Spleen (tissue), 7 donors: ENCODE results near the gene DTNBP1.

Experiments
- POLR2A ChIP-seq, 3 donors: fragments of 450-650 bp; IDR thresholded peaks; one replicate each; pipeline ENCODE4 v1.5.1; 2017; ENCODE audit warnings: antibody characterized with exemption in 3 of 3, mild to moderate bottlenecking in 1 of 3
- POLR2AphosphoS5 ChIP-seq, 3 donors: sonication (generic); formaldehyde crosslinking; IDR thresholded peaks; one replicate each; pipeline ENCODE4 v1.5.1; 2017; ENCODE audit warnings: antibody characterized with exemption in 3 of 3
- TF ChIP-seq, protein P1 (sequence below), 11 experiments: fragments of 200-600 bp in 7 of 11; fragments of 450-650 bp in 4 of 11; sonication (generic) in 4 of 11; IDR thresholded peaks in 8 of 11; conservative IDR thresholded peaks in 3 of 11; 1 replicate in 7 of 11; 2 replicates in 4 of 11; pipeline versions ENCODE4 v1.4.0 to v1.8.0; 2016 to 2021; ENCODE audit warnings: antibody characterized with exemption in 11 of 11, inconsistent platforms in 4 of 11, mild to moderate bottlenecking in 1 of 11
- donor health status: DM: no; HTN: no; CAD: no; lungs with moderate emphysema.
- donor health status: DM: no; HTN: no; CAD: no.
- donor health status: DM: no; HTN: no; CAD: no.

DNA sequence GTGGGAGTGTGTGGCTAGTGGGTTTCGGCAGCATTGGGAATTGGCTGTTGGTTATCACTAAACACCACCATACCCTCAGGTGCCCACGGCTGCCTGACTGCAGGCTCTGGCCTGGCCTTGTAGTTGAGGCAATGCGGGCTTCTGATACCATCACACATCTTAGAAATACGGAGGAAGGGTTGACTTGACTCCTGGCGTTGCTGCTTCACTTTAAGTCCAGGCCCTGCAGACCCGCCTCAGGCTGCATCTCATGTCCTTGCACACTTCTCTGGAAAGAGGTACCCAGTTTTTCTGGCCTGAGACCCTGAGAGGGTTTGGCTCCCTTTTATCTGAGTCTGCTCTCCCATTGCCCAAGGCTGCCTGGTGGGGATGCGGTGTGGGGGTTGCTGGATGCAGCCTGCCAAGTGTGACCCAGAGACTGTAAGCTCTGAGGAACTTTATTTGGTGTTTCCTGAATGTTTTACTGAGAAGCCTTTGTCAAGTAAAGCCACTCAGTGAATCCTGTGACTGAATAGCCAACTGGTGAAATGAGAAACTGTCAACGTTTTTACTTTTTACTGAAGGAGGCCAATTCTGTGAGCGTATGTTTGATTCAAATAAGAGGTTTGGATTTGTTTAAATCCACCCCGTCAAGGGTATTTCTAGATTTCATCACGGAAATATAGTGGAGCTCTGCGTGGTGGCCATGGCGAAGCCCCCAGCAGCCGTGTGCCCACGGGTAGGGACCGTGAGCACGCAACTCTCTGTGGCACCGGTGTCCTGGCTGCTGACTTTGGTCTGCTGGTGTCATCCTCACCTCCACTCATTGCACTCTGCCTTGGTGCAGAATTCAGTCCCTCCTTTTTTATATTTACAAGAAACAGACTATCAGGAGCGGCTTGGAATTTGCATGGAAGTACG is 160.1 kb downstream of the DTNBP1 start:
- TF ChIP-seq, protein P1, sequence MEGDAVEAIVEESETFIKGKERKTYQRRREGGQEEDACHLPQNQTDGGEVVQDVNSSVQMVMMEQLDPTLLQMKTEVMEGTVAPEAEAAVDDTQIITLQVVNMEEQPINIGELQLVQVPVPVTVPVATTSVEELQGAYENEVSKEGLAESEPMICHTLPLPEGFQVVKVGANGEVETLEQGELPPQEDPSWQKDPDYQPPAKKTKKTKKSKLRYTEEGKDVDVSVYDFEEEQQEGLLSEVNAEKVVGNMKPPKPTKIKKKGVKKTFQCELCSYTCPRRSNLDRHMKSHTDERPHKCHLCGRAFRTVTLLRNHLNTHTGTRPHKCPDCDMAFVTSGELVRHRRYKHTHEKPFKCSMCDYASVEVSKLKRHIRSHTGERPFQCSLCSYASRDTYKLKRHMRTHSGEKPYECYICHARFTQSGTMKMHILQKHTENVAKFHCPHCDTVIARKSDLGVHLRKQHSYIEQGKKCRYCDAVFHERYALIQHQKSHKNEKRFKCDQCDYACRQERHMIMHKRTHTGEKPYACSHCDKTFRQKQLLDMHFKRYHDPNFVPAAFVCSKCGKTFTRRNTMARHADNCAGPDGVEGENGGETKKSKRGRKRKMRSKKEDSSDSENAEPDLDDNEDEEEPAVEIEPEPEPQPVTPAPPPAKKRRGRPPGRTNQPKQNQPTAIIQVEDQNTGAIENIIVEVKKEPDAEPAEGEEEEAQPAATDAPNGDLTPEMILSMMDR (IDR thresholded peaks at IDR 0.05 in 8 of 11, conservative IDR thresholded peaks at IDR 0.05 in 3 of 11), result no peak
- TF ChIP-seq POLR2AphosphoS5 (IDR thresholded peaks at IDR 0.05), result no peak
- no peak for TF ChIP-seq POLR2A (IDR thresholded peaks at IDR 0.05)
